ENCODE results near the gene MUC5AC.

The MUC5AC gene

GRCh38 chr11:1121331-1121812, 36.4 kb upstream of the MUC5AC start:
- DNase-seq: no peak

- no peak for DNase-seq
Observed at GRCh38 chr11:1121813-1122663, 35.7 kb upstream of the MUC5AC start.

- no peak for DNase-seq
Observed at GRCh38 chr11:1122664-1123002, 35.1 kb upstream of the MUC5AC start.

GRCh38 chr11:1123970-1124369, 33.8 kb upstream of the MUC5AC start:
- DNase-seq: no peak

GRCh38 chr11:1125803-1126202, 31.9 kb upstream of the MUC5AC start:
- no peak for DNase-seq

GRCh38 chr11:1126491-1126926, 31.2 kb upstream of the MUC5AC start:
- DNase-seq: no peak

GRCh38 chr11:1126935-1127663, 30.7 kb upstream of the MUC5AC start:
- DNase-seq: no peak

GRCh38 chr11:1127664-1128162, 30.0 kb upstream of the MUC5AC start:
- DNase-seq: no peak

- DNase-seq: no peak
Observed at GRCh38 chr11:1128311-1129142, 29.2 kb upstream of the MUC5AC start.

GRCh38 chr11:1129143-1129610, 28.6 kb upstream of the MUC5AC start:
- DNase-seq: no peak

GRCh38 chr11:1129611-1130160, 28.1 kb upstream of the MUC5AC start:
- DNase-seq: no peak

GRCh38 chr11:1130276-1131032, 27.3 kb upstream of the MUC5AC start:
- no peak for DNase-seq

- no peak for DNase-seq
Observed at GRCh38 chr11:1131033-1131911, 26.5 kb upstream of the MUC5AC start.

- DNase-seq: no peak
Observed at GRCh38 chr11:1134848-1135445, 22.8 kb upstream of the MUC5AC start.

- no peak for DNase-seq
Observed at GRCh38 chr11:1138097-1138496, 19.7 kb upstream of the MUC5AC start.

- DNase-seq: no peak
Observed at GRCh38 chr11:1139441-1140083, 18.2 kb upstream of the MUC5AC start.

GRCh38 chr11:1140642-1141490, 16.9 kb upstream of the MUC5AC start:
- no peak for DNase-seq

GRCh38 chr11:1146365-1146764, 11.4 kb upstream of the MUC5AC start:
- no peak for DNase-seq

- no peak for DNase-seq
Observed at GRCh38 chr11:1147792-1148191, 10.0 kb upstream of the MUC5AC start.

Measured in T1000 (cell line).